ENCODE measurements around the gene MCL1.

MCL1 gene

GRCh38 chr1:150536836-150537731, 42.3 kb downstream of the MCL1 start:
- DNase-seq = no peak

GRCh38 chr1:150535511-150536287, 43.7 kb downstream of the MCL1 start:
- no peak for DNase-seq

- DNase-seq = no peak
Observed at GRCh38 chr1:150534002-150534401, 45.4 kb downstream of the MCL1 start.

GRCh38 chr1:150532860-150533259, 46.5 kb downstream of the MCL1 start:
- no peak for DNase-seq

DNA sequence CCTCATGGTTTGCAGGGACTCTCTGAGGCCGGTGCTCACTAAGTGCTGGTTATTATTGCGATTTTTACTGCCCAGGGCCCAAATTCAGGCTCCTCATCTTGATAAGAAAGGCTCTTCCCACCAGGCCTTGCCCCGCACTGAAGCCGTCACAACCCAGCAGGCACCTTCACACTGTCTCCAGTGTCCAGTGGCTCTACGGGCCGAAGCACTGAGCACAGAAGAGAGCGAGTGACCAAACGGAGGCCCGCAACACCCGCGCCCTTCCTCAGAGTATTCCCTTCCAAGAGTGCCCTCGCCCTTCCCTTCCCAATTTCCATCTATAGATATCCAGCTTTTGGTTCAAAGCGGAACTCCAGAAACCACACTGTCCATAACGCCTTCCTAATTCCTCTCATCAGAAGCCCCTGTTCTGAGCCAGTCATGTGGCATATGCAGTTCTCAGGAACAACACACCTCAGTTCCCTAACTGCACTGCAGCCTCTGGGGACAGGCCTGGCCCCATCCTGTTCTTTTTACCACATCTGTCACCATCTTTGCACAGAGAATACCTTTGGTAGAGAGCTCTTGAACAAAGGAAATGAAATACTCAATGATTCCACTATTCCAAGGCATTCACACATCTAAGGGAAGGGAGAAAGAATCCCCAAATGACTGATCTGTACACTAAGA, 48.8 kb downstream of the MCL1 start:
- DNase-seq = no peak

DNA sequence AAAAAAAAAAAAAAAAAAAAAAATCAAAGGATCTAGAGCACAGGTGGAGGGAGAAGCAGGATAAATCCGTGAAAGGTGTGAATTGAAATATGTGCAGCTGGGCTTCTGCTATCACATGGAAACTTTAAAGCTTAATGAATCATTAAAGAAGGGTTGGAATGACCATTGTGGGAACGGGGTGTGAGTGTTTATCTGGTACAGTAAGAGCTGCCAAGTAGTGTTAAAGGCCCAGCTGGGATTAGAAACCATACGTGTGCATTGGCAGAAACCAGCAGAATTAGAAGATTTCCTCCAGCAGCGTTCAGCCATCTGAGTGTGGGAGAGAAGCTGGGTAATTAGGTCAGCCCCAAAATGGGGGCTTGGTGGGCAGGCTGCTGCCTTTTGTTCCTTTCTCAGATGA, 50.4 kb downstream of the MCL1 start:
- no peak for DNase-seq

DNA sequence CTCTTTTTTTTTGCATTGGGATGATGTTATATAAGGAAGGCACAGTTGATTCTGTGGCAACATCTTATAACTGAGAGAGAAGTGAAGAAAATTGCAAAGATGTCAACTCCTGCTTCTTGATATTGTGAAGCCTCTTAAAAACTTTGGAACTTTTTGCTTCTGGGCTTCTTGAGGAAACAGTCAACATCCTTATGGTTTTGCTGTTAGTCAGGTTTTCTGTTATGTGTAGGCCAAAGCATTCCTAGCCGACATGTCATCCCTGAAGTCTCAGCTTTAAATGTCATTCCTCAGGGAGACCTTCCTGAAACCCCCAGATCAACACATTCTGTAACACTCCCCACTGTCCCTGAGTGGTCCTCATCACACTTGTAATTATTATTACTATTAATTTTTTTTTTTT, 51.2 kb downstream of the MCL1 start:
- DNase-seq = no peak

- no peak for DNase-seq
Observed at GRCh38 chr1:150525348-150525747, 54.1 kb downstream of the MCL1 start.

Measured in suppressor macrophage treated with lipopolysaccharide for 1 hour (primary cell).